OCI-M1 (cell line): ENCODE measurements around the gene GPC5.
"Not testable (repeated sequence)": the region's sequence is repeated elsewhere in the genome, so short reads cannot be mapped to it uniquely, and the experiment has no call there.

Experiments
- DNase-seq: peaks from one replicate; lab custom pipeline; 2025; lab: John Stamatoyannopoulos, UW

GPC5 gene

DNA sequence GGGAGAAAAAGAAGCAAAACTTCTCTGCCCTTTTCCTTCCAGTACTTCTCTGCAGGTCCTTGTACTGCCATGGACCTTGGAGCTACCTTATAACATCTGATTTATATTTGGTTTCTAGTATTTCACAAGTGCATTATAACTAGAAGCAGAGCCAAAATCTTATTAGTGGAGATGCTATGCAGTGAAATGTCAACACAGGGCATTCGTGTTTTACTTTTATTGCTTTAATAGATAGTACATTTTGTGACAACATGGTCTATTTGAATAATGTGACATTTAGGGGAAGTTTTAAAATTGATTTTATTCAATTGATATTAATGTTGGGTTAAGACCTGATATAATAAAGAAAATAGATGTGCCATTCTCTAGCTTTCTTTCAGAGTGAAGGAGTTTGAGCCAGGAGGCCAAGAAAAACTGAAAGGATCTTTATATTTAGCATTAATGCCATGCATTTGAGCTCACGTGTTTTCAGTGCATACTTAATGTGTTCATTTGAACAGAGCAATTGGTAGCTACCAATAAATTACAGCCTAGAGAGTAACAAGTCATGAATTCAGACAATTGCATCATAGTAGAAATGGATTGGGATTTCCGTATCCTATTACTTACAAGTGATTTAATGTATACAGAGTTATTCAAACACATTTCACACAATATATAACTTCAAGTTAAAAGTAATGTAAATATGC is 863.8 kb downstream of the GPC5 start:
- DNase-seq, result no peak

DNA sequence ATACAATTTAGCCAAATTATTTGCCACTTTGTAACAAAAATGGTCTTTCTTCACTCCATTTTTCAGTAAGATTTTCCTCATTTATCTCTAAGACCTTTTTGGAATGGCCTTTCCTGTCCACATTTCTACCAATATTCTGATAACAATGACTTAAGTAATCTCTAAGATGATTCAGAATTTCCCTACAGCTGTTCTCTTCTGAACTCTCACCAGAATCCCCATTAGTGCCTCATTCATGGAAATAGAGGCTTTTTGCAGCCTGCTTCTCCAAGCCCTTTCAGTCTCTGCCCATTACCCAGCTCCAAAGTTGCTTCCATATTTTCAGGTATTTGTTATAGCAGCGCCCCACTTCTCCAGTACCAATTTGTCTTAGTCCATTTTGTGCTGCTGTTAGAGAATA is 867.0 kb downstream of the GPC5 start:
- no peak for DNase-seq

DNA sequence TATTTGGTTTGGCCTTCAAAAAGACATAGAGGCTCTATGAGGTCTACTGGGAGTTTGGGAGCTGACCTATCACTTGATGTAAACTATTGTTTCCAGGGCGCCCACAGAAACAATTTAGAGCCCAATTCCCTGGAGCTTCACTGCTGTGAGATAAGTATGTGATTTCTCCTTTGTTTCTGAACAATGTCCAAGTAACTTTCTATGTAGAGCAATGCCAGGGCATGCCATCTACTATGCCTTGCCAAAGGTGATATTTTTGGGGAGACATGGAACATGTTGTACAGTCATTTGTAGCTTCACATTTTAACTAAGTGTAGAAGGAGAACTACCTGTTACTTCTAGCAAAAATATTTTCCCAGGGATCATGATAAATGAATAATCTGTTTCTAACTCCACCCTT is 872.6 kb downstream of the GPC5 start:
- no peak for DNase-seq

DNA sequence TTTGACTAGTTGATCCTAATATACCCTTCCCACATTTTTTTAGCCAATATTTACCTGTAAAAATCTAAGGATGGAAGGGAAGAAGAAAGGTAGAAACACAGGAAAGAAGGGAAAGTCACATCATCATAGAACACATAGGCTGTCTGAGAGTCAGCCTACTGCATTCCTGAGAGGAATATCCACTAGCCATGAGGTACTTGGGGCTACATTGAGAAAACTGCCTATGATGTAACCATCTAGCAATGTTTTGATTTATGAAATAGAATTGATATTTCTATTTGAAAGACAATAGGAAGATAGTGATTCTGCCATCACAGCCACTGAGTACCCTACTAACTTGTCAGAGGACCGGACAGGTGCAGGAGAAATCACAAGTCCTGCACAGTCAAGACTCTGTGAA is 873.8 kb downstream of the GPC5 start:
- no peak for DNase-seq

DNA sequence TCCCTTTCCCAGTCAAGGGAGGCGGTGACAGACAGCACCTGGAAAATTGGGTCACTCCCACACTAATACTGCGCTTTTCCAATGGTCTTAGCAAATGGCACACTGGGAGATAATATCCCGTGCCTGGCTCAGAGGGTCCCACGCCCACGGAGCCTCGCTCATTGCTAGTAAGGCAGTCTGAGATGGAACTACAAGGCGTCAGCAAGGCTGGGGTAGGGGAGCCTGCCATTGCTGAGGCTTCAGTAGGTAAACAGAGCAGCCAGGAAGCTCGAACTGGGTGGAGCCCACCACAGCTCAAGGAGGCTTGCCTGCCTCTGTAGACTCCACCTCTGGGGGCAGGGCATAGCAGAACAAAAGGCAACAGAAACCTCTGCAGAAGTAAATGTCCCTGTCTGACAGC is 882.6 kb downstream of the GPC5 start:
- DNase-seq, result not testable (repeated sequence)

DNA sequence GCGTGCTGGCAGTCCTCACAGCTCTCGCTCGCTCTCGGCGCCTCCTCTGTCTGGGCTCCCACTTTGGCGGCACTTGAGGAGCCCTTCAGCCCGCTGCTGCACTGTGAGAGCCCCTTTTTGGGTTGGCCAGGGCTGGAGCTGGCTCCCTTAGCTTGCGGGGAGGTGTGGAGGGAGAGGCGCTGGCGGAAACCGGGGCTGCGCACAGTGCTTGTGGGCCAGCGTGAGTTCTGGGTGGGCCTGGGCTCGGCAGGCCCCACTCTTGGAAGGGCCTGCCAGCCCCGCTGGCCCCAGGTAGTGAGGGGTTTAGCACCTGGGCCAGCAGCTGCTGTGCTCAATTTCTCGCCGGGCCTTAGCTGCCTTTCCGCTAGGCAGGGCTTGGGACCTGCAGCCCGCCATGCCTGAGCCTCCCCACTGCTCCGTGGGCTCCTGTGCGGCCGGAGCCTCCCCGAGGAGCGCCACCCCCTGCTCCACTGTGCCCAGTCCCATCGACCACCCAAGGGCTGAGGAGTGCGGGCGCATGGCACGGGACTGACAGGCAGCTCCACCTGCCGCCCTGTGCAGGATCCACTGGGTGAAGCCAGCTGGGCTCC is 892.4 kb downstream of the GPC5 start:
- not testable (repeated sequence) for DNase-seq

DNA sequence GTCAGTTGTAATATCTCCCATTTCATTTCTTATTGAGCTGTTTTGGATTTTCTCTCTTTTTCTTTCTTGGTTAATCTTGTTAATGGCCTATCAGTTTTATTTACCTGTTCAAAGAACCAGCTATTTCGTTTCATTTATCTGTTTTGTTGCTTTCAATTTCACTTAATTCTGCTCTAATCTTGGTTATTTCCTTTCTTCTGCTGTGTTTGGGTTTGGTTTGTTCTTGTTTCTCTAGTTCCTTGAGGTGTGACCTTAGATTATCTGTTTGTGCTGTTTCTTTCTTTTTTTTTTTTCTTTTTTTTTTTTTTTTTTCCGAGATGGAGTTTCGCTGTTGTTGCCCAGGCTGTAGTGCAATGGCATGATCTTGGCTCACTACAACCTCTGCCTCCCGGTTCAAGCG is 896.1 kb downstream of the GPC5 start:
- DNase-seq, result not testable (repeated sequence)

DNA sequence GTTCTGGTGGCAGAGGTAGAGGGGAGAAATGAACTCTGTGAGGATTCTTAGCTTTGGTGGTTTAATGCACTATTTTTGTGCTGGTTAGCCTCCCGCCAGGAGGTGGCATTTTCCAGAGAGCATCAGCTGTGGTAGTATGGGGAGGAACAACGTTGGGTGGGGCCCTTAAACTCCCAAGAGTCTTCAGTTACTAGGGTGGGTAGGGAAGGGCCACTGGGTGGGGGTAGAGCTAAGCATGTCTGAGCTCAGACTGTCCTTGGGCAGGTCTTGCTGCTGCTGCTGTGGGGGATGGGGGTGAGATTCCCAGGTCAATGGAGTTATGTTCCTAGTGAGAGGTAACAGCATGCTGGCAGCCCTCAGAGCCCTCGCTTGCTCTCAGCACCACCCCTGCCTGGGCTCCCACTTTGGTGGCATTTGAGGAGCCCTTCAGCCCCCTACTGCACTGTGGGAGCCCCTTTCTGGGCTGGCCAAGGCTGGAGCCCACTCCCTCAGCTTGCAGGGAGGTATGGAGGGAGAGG is 897.8 kb downstream of the GPC5 start:
- DNase-seq, result not testable (repeated sequence)

DNA sequence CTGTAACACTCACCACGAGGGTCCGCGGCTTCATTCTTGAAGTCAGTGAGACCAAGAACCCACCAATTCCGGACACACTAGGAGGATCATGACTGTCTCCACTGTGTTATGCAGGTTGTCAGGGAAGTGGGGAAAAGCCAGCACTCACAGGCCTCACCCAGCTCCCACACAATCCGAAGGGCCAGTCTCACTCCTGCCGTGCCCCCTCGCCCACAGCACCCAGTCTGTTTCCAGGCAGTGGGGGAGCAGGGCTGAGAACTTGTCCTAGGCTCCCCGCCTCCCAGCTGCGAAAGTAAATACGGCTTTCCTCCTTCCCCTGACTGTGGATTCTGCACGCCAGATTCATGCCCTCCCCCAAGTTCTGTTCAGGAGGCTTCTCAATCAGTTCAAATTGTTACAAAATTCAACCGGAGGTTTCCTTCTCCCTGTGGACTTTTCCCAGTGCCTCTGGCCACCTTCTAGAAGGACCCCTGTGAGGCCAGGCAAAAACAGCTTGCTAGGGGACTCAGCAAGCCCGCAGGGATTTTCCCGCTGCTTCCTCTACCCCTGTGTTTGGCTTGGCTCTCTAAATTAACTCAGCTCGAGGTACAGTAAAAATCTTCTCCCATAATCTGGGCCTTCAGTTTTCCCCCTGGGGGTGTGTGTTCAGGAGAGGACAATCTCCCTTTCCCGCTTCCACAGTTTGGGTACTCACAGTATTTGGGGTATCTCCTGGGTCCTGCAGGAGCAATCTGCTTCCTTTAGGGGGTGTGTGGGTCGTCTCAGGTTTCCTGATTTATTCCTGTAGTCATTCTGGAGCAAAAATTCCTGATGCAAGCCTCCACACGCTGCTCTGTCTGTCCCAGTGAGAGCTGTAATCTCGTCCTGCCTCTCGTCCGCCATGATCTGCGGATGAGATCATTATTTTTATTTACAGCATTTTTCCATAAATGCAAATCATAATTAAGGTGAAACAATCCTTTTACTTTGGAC is 899.8 kb downstream of the GPC5 start:
- no peak for DNase-seq

DNA sequence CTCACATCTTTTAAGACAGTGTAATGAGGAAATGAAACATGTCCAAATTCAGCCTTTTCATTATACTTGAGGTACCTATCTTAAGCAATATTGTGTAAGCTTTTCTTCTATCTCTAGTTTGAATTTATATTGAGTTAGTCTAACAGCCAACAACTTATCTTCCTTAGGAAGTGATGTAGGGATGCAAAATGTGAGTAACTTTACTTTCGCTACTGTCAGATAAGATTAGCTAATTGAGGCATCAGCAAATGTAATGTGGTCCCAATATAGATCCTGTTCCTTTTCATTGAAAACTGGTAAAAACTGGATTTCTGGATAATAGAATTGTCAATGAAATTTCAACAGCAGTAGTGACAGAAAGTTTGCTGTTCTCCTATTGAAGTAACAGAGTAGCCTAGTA is 902.2 kb downstream of the GPC5 start:
- DNase-seq, result no peak

DNA sequence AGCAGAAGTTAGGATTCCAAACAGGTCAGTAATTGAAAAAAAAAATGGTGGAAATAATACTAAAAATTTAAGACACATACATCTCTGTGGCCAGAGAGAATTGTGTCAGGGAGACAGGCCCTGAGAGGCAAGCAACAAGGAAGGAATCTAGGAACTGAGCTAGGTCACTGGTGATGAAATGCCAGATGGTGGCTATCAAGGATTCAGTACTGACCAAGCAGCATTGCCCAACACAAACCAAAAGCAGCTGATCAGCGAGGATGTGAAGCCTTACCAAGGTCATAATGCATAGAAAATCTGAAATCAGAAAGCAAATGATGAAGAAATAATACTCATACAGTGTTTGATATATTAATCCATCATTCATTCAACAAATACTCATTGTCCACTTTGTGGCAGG is 905.0 kb downstream of the GPC5 start:
- peak; percentile 29 for DNase-seq

DNA sequence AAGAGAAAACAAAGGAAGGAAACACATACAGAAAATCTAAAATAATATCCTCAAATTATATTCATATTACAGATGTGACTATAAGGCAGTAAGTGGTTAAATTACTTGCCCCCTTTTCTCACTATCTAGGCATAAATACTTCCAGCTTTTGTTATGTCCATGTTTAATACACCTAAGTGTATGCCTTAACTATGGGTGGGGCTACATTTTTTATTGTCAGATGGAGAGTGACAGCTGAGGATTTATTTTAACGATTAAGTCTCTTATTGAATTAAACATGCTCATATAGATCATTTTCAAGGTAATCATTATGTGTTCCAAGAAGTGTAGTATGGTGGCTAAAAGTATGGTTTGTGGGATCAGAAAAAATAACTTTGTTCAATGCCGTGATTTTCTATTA is 909.3 kb downstream of the GPC5 start:
- DNase-seq, result no peak

DNA sequence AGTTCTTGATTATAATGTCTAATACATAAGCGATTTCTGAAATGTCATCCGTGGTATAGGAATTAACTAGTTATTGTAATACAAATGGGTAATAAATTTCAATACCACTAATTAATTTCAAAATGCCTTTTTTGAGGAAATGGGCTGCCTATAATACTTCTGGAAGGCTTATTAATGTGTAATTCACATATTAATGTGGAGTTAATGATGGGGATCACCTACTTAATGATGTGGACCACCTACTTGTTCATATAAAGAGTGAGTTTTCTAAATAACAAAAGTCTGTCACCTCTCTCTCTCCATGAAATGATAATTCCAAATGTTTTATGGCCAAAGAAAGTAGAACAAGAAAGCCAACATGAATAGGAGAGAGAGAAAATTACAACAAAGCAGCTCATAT is 914.4 kb downstream of the GPC5 start:
- DNase-seq, result no peak

DNA sequence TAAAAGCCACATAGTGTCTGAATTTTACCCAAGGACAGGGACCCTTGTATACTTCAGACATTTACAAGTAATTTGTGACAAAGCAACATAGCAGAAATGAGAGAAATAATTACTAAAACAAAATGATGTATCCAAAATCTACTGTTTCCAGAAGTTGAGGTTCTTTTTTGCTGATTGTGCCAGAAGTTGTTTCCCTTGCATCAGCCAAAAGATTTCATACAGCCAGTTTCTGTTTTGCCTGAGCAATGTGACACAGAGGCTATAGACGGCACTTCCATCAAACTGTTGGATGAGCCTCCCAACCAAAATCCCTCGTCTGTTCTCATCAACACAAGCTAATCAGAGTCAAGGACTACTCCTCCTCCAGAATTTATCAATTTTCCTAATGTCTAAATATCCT is 915.0 kb downstream of the GPC5 start:
- DNase-seq, result peak; percentile 71

DNA sequence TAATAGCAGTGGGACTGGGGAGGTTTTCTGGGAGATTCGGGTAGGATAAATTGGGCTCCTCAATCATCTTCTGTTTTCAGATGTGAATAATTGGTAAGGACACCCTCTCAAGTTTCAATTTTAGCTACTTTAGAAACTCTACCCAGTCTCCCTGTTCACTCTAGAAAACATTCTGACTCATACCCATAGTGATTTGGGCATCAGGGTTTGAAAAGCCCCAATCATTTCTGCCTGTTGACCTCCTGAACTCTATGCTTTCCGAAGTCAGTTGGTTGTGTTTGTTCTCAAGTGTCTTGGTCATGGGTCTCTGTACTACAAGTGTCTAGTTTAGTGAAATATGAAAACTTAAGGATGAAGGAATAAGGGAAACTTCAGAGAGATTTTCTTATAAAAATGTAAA is 916.8 kb downstream of the GPC5 start:
- DNase-seq, result no peak

DNA sequence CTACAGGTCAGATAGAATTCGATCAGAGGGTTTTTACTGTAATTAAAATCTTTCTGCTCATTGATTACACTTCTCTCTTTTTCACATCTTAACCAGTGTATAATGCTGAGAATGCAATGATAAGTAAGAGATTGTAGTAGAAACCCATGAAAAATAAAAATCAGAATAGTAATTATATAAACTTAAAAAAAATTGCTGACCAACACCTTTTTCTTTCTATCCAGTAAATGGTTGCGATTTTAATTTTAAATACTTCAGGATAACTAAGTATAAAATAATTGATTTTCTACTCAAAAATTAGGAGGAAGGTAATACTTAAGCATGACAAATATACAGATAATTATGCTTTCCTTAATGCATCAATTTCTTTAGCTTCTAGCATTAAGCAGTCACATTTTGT is 917.6 kb downstream of the GPC5 start:
- DNase-seq, result no peak

DNA sequence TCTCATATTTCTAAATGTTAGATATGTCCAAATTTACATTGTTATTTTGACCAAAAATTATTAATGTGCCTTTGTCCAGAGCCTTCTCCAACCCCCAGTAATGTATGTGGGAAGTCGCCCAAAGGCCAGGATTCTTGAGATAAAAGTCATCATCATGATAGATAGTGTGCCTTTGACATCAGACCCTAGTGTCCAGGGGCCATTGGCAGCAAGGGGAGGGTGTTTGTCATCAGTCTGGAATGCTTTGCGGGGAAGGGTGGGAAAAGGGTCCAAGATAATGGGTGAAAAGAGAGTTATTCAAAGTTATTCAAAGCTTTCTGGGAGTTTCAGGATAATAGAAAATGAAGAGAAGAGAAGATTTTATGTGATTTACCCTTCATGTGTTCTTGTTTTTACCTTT is 918.6 kb downstream of the GPC5 start:
- DNase-seq, result no peak

DNA sequence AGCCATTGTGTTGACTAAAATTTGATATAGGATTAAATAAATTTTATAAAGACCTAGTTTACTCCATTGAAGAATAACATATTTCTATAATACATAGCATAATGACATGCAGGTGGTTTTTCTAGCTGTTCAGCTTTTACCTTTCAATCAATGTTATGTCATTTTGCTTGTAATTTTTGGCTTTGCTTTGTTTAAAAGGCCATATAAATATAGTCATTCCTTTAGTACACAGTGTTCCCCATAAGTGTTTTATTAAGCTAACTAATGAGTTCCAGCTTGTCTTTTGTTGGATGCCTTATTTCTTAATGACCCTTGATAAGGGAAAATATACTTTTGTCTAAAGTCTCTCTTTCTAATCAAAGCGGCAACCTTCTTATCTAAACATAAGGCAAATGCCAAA is 921.9 kb downstream of the GPC5 start:
- DNase-seq, result no peak

DNA sequence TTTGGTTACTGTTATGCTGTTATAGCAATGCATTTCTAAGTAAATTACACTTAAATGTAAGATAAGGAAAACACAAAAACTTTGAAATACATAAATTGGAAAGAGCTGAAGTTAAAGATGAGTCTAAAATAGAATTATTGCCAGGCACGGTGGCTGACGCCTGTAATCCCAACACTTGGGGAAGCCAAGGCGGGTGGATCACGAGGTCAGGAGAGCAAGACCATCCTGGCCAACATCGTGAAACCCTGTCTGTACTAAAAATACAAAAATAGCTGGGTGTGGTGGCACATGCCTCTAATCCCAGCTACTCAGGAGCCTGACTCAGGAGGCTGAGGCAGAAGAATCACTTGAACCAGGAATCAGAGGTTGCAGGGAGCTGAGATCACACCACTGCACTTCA is 922.8 kb downstream of the GPC5 start:
- no peak for DNase-seq

DNA sequence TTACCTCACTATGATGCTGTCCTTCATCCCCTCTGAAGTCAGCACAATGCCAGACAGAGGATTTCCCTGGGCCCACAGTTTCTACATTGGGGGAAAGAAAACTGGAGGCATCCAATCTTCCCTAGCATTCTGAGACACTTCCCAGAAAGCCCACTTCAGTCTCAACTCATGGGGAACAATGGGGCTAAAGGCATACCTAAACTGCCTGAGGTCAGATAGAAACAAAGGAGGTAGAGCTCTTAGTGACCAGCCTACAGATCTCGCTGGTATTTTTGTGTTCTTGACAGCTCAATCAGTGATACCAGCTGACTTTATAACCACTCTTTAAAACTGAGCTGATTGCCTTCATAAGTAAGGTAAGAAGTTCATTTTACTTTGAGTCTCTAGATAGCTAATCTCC is 947.2 kb downstream of the GPC5 start:
- DNase-seq, result no peak

DNA sequence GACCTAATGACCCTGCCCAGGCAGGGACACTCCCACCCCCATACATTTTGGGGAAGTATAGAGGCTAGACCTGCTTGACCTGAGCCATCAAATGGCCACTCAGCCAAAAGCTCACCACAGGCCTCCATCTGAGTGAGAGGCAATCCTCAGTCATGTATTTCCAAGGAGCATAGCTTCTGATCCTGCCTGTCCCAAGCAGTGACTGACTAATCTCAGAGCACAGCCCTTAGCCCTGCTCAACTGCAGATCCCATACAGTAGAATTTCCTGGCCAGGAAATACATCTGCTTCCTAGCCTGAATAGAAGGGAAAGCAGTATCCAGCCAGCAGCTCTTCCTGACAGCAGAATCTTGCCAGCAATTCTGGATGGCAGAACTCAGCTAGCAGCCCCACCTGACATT is 947.6 kb downstream of the GPC5 start:
- DNase-seq, result peak; percentile 48

DNA sequence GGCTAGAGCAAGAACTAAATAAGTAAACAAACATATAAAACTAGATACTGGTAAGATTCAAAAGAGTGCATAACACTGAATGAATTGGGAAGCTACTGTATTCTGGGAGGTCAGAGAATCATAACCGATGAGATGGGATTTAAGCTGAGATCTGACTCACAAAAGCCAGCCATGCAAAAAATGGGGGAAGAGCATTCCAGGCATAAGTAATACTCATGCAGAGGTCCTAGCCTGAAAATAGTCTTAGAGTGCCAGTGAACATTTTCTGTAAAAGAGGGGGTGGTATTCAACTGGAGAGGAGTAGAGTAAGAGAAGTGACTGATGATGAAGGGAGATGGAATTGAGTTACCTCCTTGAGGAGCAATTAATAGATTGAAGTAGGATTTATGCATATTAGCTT is 956.2 kb downstream of the GPC5 start:
- no peak for DNase-seq

DNA sequence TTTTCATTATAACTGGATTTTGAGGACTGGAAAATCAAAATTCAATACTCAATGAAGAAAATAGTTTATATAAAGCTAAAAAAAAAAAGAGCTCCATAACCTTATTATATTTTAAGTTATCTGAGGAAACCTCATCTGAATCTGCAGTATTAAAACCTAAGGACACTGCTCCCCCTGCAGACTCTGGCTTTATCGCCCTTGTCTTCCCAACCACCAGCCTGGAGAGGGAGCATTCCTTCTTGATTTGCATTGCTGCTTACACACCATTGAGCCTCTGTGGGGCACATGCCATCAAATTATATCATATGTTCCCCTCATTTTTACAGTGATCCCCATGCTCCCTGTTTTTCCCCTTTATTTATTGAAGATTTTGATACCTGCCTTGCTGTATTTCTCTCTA is 956.8 kb downstream of the GPC5 start:
- peak; percentile 69 for DNase-seq
